ENCODE results near the gene OLFML2B. TPM values are rescaled to one million over a fixed set of nuclear protein-coding genes. Genes with fewer than 3 reads are reported as not detected.

The OLFML2B gene
- total RNA-seq, 1 experiment from 2014 or later: 0.43 TPM

- Mint-ChIP-seq H3K4me1 (ENCODE audit: low read depth, unreplicated experiment) (peaks cover 6% of the 10 kb centered on the region), H3K36me3 (ENCODE audit: insufficient read depth, unreplicated experiment) (no peaks in the 10 kb centered on the region), H3K27ac (ENCODE audit: unreplicated experiment) (no peak overlapping the region), H3K4me3 (ENCODE audit: unreplicated experiment) (no peak overlapping the region), H3K9me3 (ENCODE audit: unreplicated experiment) (no peaks in the 10 kb centered on the region), H3K27me3 (ENCODE audit: insufficient read depth, unreplicated experiment) (peaks cover 12% of the 10 kb centered on the region)
- CTCF ChIA-PET: no interaction called here
- Histone ChIP-seq H3K4me1 (no peaks in the 10 kb centered on the region), H3K4me3 (ENCODE audit: low read depth, low read length) (no peak overlapping the region), H3K9me3 (no peaks in the 10 kb centered on the region), H3K27me3 (replicated peaks; ENCODE audit: control insufficient read depth, insufficient read depth, low read length) (no peaks in the 10 kb centered on the region), H3K36me3 (ENCODE audit: control insufficient read depth, insufficient read depth, low read length) (no peaks in the 10 kb centered on the region)
- DNase-seq: no peak
- POLR2A ChIA-PET: no interaction called here
- BruUV-seq (replicated peaks): no TSS peak
- intact Hi-C loops (cut with micrococcal nuclease; ENCODE audit: unreplicated experiment): loop anchor here (10.0 kb wide), 1 partner anchor 79 kb away; no protein-coding TSS in a partner anchor
- TF ChIP-seq, protein P1, sequence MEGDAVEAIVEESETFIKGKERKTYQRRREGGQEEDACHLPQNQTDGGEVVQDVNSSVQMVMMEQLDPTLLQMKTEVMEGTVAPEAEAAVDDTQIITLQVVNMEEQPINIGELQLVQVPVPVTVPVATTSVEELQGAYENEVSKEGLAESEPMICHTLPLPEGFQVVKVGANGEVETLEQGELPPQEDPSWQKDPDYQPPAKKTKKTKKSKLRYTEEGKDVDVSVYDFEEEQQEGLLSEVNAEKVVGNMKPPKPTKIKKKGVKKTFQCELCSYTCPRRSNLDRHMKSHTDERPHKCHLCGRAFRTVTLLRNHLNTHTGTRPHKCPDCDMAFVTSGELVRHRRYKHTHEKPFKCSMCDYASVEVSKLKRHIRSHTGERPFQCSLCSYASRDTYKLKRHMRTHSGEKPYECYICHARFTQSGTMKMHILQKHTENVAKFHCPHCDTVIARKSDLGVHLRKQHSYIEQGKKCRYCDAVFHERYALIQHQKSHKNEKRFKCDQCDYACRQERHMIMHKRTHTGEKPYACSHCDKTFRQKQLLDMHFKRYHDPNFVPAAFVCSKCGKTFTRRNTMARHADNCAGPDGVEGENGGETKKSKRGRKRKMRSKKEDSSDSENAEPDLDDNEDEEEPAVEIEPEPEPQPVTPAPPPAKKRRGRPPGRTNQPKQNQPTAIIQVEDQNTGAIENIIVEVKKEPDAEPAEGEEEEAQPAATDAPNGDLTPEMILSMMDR (IDR thresholded peaks at IDR 0.05; ENCODE audit: insufficient read depth in 1 of 2, low read depth in 1 of 2, low read length in 1 of 2, severe bottlenecking in 1 of 2, unreplicated experiment in 1 of 2): no peak
These were observed 9.8 kb upstream of the OLFML2B start for GRCh38 chr1:162033428-162033827.

DNA sequence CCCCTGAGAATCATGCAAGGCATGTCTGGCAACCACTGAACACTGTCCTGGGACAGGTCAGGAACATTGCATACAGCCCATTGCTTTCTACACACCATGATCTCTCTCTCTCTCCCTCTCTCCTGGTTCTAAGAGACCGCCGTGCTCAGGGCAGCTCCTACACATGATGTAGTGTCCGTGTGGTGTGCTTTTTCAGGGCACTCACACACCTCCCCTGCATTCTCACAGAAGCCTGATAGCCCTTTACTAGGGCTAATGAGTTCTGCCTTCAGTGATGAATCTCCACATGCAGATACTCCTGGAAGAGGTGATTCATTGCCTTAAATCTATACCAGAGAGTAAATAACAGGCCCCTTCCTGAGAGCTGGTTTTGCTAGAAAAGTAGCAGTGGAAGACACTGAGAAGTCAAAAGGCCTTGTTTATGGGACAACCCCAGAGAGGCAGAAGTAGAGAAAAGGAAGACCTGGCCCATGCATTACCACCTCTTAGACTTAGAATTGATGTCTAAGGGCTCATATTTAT, 7.2 kb upstream of the OLFML2B start:
- Histone ChIP-seq H3K27me3 (replicated peaks; ENCODE audit: control insufficient read depth, insufficient read depth, low read length) (no peaks in the 10 kb centered on the region), H3K9me3 (no peaks in the 10 kb centered on the region), H3K36me3 (ENCODE audit: control insufficient read depth, insufficient read depth, low read length) (no peaks in the 10 kb centered on the region), H3K4me1 (no peaks in the 10 kb centered on the region), H3K4me3 (ENCODE audit: low read depth, low read length) (no peak overlapping the region)
- Mint-ChIP-seq H3K4me1 (ENCODE audit: low read depth, unreplicated experiment) (peaks cover 6% of the 10 kb centered on the region), H3K27ac (ENCODE audit: unreplicated experiment) (no peak overlapping the region), H3K4me3 (ENCODE audit: unreplicated experiment) (no peak overlapping the region), H3K9me3 (ENCODE audit: unreplicated experiment) (peaks cover 19% of the 10 kb centered on the region), H3K36me3 (ENCODE audit: insufficient read depth, unreplicated experiment) (no peaks in the 10 kb centered on the region), H3K27me3 (ENCODE audit: insufficient read depth, unreplicated experiment) (peaks cover 15% of the 10 kb centered on the region)
- TF ChIP-seq, protein P1 (IDR thresholded peaks at IDR 0.05; ENCODE audit: insufficient read depth in 1 of 2, low read depth in 1 of 2, low read length in 1 of 2, severe bottlenecking in 1 of 2, unreplicated experiment in 1 of 2): no peak
- BruUV-seq (replicated peaks): no TSS peak
- no peak for DNase-seq
- intact Hi-C loops (cut with micrococcal nuclease; ENCODE audit: unreplicated experiment): loop anchor here (10.0 kb wide), 1 partner anchor 76 kb away; no protein-coding TSS in a partner anchor
- ChIA-PET CTCF (no interaction called here), POLR2A (no interaction called here)

- intact Hi-C loops (cut with micrococcal nuclease; ENCODE audit: unreplicated experiment): no loop called here
- ChIA-PET CTCF (interaction anchor here (0.6 kb wide), 1 partner anchor 113 kb away, joined by 4 read pairs; no protein-coding TSS in a partner anchor), POLR2A (no interaction called here)
- H3K36me3 Mint-ChIP-seq (ENCODE audit: insufficient read depth, unreplicated experiment): no peaks in the 10 kb centered on the region
- Histone ChIP-seq H3K4me1 (no peaks in the 10 kb centered on the region), H3K4me3 (ENCODE audit: low read depth, low read length) (no peak overlapping the region), H3K36me3 (ENCODE audit: control insufficient read depth, insufficient read depth, low read length) (no peaks in the 10 kb centered on the region), H3K27me3 (replicated peaks; ENCODE audit: control insufficient read depth, insufficient read depth, low read length) (no peaks in the 10 kb centered on the region), H3K9me3 (no peaks in the 10 kb centered on the region)
- peaks cover 6% of the 10 kb centered on the region for H3K4me1 Mint-ChIP-seq (ENCODE audit: low read depth, unreplicated experiment)
- H3K27ac Mint-ChIP-seq (ENCODE audit: unreplicated experiment): no peak overlapping the region
- no peak overlapping the region for H3K4me3 Mint-ChIP-seq (ENCODE audit: unreplicated experiment)
- BruUV-seq (replicated peaks): no TSS peak
- TF ChIP-seq, protein P1 (IDR thresholded peaks at IDR 0.05; ENCODE audit: insufficient read depth in 1 of 2, low read depth in 1 of 2, low read length in 1 of 2, severe bottlenecking in 1 of 2, unreplicated experiment in 1 of 2): no peak
- H3K9me3 Mint-ChIP-seq (ENCODE audit: unreplicated experiment): peaks cover 26% of the 10 kb centered on the region
- H3K27me3 Mint-ChIP-seq (ENCODE audit: insufficient read depth, unreplicated experiment): peaks cover 15% of the 10 kb centered on the region
- DNase-seq: no peak
These were observed 5.5 kb upstream of the OLFML2B start for GRCh38 chr1:162029157-162029556.

All from Caco-2 (cell line).